Measurements from ENCODE around the gene GLRA1. TPM values are rescaled to one million over a fixed set of nuclear protein-coding genes. Genes with fewer than 3 reads are reported as not detected.

GLRA1 gene
- total and polyA plus RNA-seq, 8 donors: 0.08 to 1.1 (median 0.76) TPM; not detected in 2

GRCh38 chr5:151781201-151781600 lies 143.4 kb downstream of the GLRA1 start:
- Histone ChIP-seq H3K27me3 (no peaks in the 10 kb centered on the region), H3K4me3 (no peak overlapping the region), H3K9me3 (no peaks in the 10 kb centered on the region), H3K4me1 (peaks cover 17 to 49% (median 29%) of the 10 kb centered on the region in 3 donors), H3K36me3 (no peaks in the 10 kb centered on the region), H3K27ac (no peak overlapping the region)
- ATAC-seq (no peak), FAIRE-seq (no peak), DNase-seq (no peak)
- TF ChIP-seq CTCF (IDR thresholded peaks at IDR 0.05): no peak
- intact Hi-C loops (cut with DNase I): no loop called here
- 61 to 64% methylated on average over 1 of the region's 1 CpG for WGBS, 2 donors

GRCh38 chr5:151780348-151780747 lies 144.3 kb downstream of the GLRA1 start:
- no peak for ATAC-seq
- no peaks in the 10 kb centered on the region for H3K36me3 ChIP-seq
- H3K9me3 ChIP-seq: no peaks in the 10 kb centered on the region
- no peak for DNase-seq
- 94 to 95% methylated on average over 11 of the region's 11 CpGs for WGBS, 2 donors
- H3K4me3 ChIP-seq: no peak overlapping the region
- H3K27me3 ChIP-seq: no peaks in the 10 kb centered on the region
- intact Hi-C loops (cut with DNase I): no loop called here
- H3K4me1 ChIP-seq: peaks cover 17 to 55% (median 33%) of the 10 kb centered on the region in 3 donors
- no peak for TF ChIP-seq CTCF (IDR thresholded peaks at IDR 0.05)
- no peak for FAIRE-seq
- H3K27ac ChIP-seq: no peak overlapping the region

GRCh38 chr5:151779531-151780125 lies 145.0 kb downstream of the GLRA1 start:
- no peak for FAIRE-seq
- H3K4me1 ChIP-seq: peaks cover 23 to 55% (median 36%) of the 10 kb centered on the region in 3 donors
- no peak for ATAC-seq
- no peaks in the 10 kb centered on the region for H3K9me3 ChIP-seq
- no peak overlapping the region for H3K4me3 ChIP-seq
- TF ChIP-seq CTCF (IDR thresholded peaks at IDR 0.05): no peak
- no peak overlapping the region for H3K27ac ChIP-seq
- H3K36me3 ChIP-seq: no peaks in the 10 kb centered on the region
- WGBS, 2 donors: 55 to 63% methylated on average over 3 of the region's 3 CpGs
- intact Hi-C loops (cut with DNase I): no loop called here
- DNase-seq: no peak
- H3K27me3 ChIP-seq: no peaks in the 10 kb centered on the region

GRCh38 chr5:151775025-151775606 lies 149.5 kb downstream of the GLRA1 start:
- H3K27ac ChIP-seq: no peak overlapping the region
- TF ChIP-seq CTCF (IDR thresholded peaks at IDR 0.05): no peak
- WGBS, 2 donors: 14 to 15% methylated on average over 3 of the region's 3 CpGs
- no peaks in the 10 kb centered on the region for H3K36me3 ChIP-seq
- peak overlapping the region in 1 of 4 donors; percentile 6 for H3K4me3 ChIP-seq
- H3K4me1 ChIP-seq: peaks cover 15 to 38% (median 23%) of the 10 kb centered on the region in 3 donors
- no peaks in the 10 kb centered on the region for H3K27me3 ChIP-seq
- FAIRE-seq (no peak), DNase-seq (no peak), ATAC-seq (no peak)
- intact Hi-C loops (cut with DNase I): no loop called here
- H3K9me3 ChIP-seq: no peaks in the 10 kb centered on the region

GRCh38 chr5:151773951-151774350 lies 150.7 kb downstream of the GLRA1 start:
- TF ChIP-seq CTCF (IDR thresholded peaks at IDR 0.05): no peak
- no peak for DNase-seq
- H3K27me3 ChIP-seq: no peaks in the 10 kb centered on the region
- H3K4me1 ChIP-seq: peaks cover 15 to 27% (median 23%) of the 10 kb centered on the region in 3 donors
- no peaks in the 10 kb centered on the region for H3K9me3 ChIP-seq
- H3K4me3 ChIP-seq: peak overlapping the region in 2 of 4 donors; percentile 63 to 84
- no peak for ATAC-seq
- FAIRE-seq: no peak
- no peak overlapping the region for H3K27ac ChIP-seq
- 0 to 1% methylated on average over 3 of the region's 3 CpGs for WGBS, 2 donors
- no peaks in the 10 kb centered on the region for H3K36me3 ChIP-seq
- intact Hi-C loops (cut with DNase I): no loop called here

All from pancreas (tissue), 10 donors.